Measurements from ENCODE around the gene HSPA12B.
"Not testable (repeated sequence)": the region's sequence is repeated elsewhere in the genome, so short reads cannot be mapped to it uniquely, and the experiment has no call there.

Gene HSPA12B

DNA sequence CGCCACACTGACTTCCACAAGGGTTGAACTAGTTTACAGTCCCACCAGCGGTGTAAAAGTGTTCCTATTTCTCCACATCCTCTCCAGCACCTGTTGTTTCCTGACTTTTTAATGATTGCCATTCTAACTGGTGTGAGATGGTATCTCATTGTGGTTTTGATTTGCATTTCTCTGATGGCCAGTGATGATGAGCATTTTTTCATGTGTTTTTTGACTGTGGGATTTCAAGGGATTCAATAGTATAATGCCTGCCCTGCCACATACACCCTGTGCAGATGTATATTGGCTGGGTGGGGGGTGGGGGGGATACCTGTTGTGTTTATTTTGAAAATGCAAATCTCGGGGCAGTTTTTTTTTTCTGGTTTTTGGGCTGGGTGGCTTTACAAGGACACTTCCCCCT lies 61.7 kb downstream of the HSPA12B start:
- CTCF ChIA-PET, H3K9me3 Mint-ChIP-seq: not testable (repeated sequence)

GRCh38 chr20:3794701-3795420 lies 62.4 kb downstream of the HSPA12B start:
- Mint-ChIP-seq H3K27me3 (peaks cover 10% of the 10 kb centered on the region), H3K9me3 (no peaks in the 10 kb centered on the region), H3K27ac (peak overlapping the region; percentile 97), H3K4me3 (peak overlapping the region; percentile 92), H3K36me3 (peaks cover 39% of the 10 kb centered on the region), H3K4me1 (peaks cover 37% of the 10 kb centered on the region)
- DNase-seq: no peak
- CTCF ChIA-PET: interaction anchor here (1.0 to 1.9 kb wide), 4 partner anchors 8 to 42 kb away, joined by 3 to 11 read pairs (median 4); partner anchors contain the start of gene AP5S1

More for the DNA sequence above, 61.7 kb downstream of the HSPA12B start:
- peaks cover 10% of the 10 kb centered on the region for H3K27me3 Mint-ChIP-seq
- DNase-seq, H3K4me3 Mint-ChIP-seq, H3K27ac Mint-ChIP-seq: not testable (repeated sequence)
- H3K4me1 Mint-ChIP-seq: peaks cover 30% of the 10 kb centered on the region
- H3K36me3 Mint-ChIP-seq: peaks cover 33% of the 10 kb centered on the region

DNA sequence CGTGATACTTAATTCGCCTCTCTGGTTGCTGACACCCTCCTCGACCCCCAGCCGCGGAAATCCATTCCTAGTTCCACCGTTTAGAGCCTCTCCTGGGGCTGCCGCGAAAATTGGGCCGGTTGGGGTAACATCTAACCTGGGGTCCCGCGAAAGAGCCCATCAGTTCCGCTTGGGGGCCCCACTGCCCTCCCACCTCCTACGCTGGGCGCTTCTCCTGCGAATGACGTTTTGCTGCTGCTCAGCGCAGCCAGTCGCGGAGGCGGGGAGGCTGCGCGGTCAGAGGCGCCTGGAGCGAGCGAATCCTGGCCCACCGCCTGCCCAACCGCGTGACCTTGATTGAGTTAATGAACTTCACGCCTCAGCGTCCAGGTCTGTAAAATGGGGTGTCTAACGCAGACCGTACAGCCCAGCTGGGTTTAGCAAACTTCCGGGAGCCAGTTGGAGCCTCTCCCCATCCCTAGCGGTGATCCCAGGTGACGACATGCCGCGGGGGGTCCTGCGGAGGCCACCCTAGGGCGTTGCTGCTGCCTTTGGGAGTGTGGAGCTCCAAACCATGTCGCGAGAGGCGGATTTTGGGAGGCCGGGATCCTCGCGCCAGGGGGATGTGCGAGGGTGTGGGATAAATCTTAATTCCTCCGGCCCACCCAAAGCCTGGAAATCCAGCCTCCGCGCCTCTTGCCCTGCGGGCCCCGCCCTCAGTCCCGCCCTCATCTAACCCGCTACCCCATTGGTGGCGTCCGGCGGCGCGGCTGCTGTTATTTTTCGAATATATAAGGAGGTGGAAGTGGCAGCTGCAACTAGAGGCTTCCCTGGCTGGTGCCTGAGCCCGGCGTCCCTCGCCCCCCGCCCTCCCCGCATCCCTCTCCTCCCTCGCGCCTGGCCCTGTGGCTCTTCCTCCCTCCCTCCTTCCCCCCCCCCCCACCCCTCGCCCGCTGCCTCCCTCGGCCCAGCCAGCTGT lies 63.3 kb downstream of the HSPA12B start, which contains the start of gene CDC25B:
Gene CDC25B (plus strand): TSS at position 800 of the 958 bp plus-strand sequence. CDS start 222 bp downstream, outside the sequence.
- DNase-seq: peak; percentile 97
- Mint-ChIP-seq H3K9me3 (no peaks in the 10 kb centered on the region), H3K4me1 (peaks cover 46% of the 10 kb centered on the region), H3K4me3 (peak within 1 kb of the TSS; percentile 97), H3K36me3 (peaks cover 48% of the 10 kb centered on the region), H3K27me3 (peaks cover 10% of the 10 kb centered on the region), H3K27ac (peak within 1 kb of the TSS; percentile 98)
- CTCF ChIA-PET: interaction anchor here (1.0 to 1.9 kb wide), 4 partner anchors 8 to 43 kb away, joined by 3 to 11 read pairs (median 4); partner anchors contain the start of gene AP5S1

DNA sequence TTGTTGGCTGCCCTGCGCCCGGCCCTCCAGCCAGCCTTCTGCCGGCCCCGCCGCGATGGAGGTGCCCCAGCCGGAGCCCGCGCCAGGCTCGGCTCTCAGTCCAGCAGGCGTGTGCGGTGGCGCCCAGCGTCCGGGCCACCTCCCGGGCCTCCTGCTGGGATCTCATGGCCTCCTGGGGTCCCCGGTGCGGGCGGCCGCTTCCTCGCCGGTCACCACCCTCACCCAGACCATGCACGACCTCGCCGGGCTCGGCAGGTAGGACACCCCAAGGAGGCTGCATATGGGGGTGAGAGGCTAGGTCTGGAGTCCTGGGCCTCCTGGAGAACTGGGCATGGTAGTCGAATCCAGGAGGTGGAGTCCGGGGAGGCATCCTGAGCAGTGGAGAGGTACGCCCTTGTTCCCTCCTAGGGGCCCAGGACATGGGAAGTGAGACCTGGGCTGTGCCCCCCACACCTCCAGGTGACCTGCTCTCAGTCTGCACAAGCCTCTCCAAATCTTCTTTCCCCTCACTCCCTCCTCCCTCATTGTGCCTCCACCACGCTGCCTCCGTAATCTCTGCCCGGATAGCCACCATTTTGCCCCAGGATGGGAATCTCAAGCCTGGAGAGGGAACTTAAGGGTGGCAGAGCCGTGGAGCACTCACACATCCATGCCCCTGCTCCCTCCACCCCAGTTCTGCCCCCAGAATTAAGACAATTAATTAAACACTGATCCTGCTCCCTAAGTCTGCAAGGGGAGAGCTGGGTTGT lies 64.2 kb downstream of the HSPA12B start:
- no peaks in the 10 kb centered on the region for H3K9me3 Mint-ChIP-seq
- DNase-seq: peak; percentile 39
- CTCF ChIA-PET: interaction anchor here (1.0 to 1.9 kb wide), 2 partner anchors 23 to 24 kb away, joined by 4 to 11 read pairs; partner anchors contain the start of gene AP5S1
- H3K36me3 Mint-ChIP-seq: peaks cover 57% of the 10 kb centered on the region
- peak overlapping the region; percentile 97 for H3K4me3 Mint-ChIP-seq
- H3K27ac Mint-ChIP-seq: peak overlapping the region; percentile 98
- H3K27me3 Mint-ChIP-seq: peaks cover 4% of the 10 kb centered on the region
- peaks cover 55% of the 10 kb centered on the region for H3K4me1 Mint-ChIP-seq

DNA sequence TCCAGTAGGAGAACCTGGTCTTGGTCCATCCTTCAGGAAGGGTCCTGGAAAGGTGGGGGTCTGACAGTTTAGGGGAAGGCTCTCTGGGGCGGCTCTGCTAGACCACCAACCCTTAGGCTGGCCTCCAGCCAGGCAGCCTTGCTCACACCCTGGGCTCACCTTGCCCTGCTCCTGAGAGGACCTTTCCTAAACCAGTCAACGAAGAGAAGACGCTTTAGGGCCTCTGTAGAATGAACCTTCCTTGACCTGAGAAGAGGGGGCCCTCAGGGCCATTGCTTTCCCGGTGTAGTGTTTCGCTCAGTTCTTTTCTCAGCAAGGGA lies 64.7 kb downstream of the HSPA12B start:
- DNase-seq: no peak
- H3K4me1 Mint-ChIP-seq: peaks cover 60% of the 10 kb centered on the region

GRCh38 chr20:3797592-3798372 lies 65.3 kb downstream of the HSPA12B start:
- Mint-ChIP-seq H3K27me3 (peaks cover 4% of the 10 kb centered on the region), H3K27ac (peak overlapping the region; percentile 98), H3K9me3 (no peaks in the 10 kb centered on the region), H3K36me3 (peaks cover 68% of the 10 kb centered on the region), H3K4me1 (peaks cover 66% of the 10 kb centered on the region), H3K4me3 (peak overlapping the region; percentile 97)
- DNase-seq: peak; percentile 79
- CTCF ChIA-PET: interaction anchor here (1.0 kb wide), 1 partner anchor 23 kb away, joined by 4 read pairs; the partner anchor contains the start of gene AP5S1

More for the DNA sequence above, 64.7 kb downstream of the HSPA12B start:
- Mint-ChIP-seq H3K36me3 (peaks cover 62% of the 10 kb centered on the region), H3K27me3 (peaks cover 4% of the 10 kb centered on the region), H3K9me3 (no peaks in the 10 kb centered on the region), H3K4me3 (peak overlapping the region; percentile 97), H3K27ac (peak overlapping the region; percentile 98)
- CTCF ChIA-PET: interaction anchor here (1.0 kb wide), 1 partner anchor 23 kb away, joined by 4 read pairs; the partner anchor contains the start of gene AP5S1

DNA sequence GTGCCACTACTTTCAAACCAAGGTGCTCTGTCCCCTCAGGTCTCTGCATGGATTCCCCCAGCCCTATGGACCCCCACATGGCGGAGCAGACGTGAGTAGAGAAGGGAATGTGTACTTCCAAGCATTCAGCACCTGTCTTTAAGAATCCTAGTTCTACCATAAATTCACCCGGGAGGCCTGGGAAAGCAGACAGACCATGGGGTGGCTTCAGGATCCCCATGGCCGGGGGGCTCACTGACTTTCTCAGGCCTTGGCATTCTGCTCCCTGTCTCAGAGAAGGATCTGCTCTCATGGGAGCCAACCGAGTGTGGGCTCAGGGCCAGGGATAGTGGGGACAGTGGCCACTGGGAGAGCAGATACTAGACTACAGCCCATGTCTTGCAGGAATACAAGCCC lies 65.9 kb downstream of the HSPA12B start:
- Mint-ChIP-seq H3K9me3 (no peaks in the 10 kb centered on the region), H3K4me1 (peaks cover 72% of the 10 kb centered on the region), H3K27ac (peak overlapping the region; percentile 98), H3K36me3 (peaks cover 74% of the 10 kb centered on the region), H3K4me3 (peak overlapping the region; percentile 97), H3K27me3 (peaks cover 4% of the 10 kb centered on the region)
- DNase-seq: no peak
- CTCF ChIA-PET: interaction anchor here (1.7 kb wide), 1 partner anchor 21 kb away, joined by 9 read pairs; the partner anchor contains the start of gene AP5S1

DNA sequence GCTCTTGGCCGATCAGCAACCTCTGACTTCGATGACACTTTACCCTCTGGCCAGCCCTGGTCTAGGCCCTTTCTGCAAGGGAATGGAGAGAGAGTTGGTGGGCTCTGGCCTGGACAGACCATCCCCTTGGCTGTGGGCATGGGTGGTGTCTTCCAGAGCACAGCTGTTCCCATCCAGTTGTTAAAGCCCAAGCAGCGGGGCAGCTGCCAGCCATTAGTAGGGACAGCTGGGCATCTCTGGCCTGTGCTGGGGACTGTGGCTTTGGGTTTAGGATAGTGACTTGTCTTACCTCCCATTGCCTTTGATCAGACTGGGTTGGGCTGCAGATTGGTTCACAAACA lies 66.4 kb downstream of the HSPA12B start:
- Mint-ChIP-seq H3K27me3 (peaks cover 4% of the 10 kb centered on the region), H3K4me3 (peak overlapping the region; percentile 97), H3K36me3 (peaks cover 79% of the 10 kb centered on the region), H3K9me3 (no peaks in the 10 kb centered on the region), H3K4me1 (peaks cover 77% of the 10 kb centered on the region), H3K27ac (peak overlapping the region; percentile 98)
- CTCF ChIA-PET: interaction anchor here (1.0 to 1.7 kb wide), 2 partner anchors 12 to 21 kb away, joined by 3 to 9 read pairs; partner anchors contain the start of gene AP5S1
- no peak for DNase-seq

DNA sequence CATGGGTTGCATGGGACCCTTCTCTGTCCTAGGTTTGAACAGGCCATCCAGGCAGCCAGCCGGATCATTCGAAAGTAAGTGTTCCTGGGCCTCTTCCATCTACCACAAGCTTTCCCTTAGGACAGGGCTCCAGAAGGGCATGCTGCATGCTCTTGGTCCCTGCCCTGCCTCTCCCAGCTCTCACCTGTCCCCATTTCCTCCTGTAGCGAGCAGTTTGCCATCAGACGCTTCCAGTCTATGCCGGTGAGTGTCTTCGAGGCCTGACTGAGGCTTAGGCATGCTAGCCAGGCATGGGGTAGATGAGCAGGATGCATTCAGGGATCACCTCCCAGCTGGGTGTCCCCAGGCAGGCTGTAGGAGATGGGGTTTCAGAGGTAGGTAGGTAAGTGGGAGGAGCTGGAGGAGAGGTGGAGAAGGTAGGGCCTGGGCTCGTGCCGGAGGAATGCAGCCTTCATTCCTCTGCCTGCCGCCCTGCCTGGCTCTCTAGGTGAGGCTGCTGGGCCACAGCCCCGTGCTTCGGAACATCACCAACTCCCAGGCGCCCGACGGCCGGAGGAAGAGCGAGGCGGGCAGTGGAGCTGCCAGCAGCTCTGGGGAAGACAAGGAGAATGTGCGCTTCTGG lies 67.9 kb downstream of the HSPA12B start:
- Mint-ChIP-seq H3K9me3 (no peaks in the 10 kb centered on the region), H3K4me1 (peaks cover 76% of the 10 kb centered on the region)
- CTCF ChIA-PET: interaction anchor here (0.6 to 1.7 kb wide), 2 partner anchors 19 to 85 kb away, joined by 3 to 9 read pairs; partner anchors contain the start of gene AP5S1

GRCh38 chr20:3800878-3801260 lies 68.4 kb downstream of the HSPA12B start:
- Mint-ChIP-seq H3K27me3 (peaks cover 4% of the 10 kb centered on the region), H3K9me3 (no peaks in the 10 kb centered on the region), H3K36me3 (peaks cover 91% of the 10 kb centered on the region), H3K27ac (peak overlapping the region; percentile 98), H3K4me3 (no peak overlapping the region), H3K4me1 (peaks cover 77% of the 10 kb centered on the region)
- no peak for DNase-seq
- CTCF ChIA-PET: interaction anchor here (0.6 kb wide), 1 partner anchor 84 kb away, joined by 3 read pairs; no protein-coding TSS in a partner anchor

More for the DNA sequence above, 67.9 kb downstream of the HSPA12B start:
- Mint-ChIP-seq H3K27ac (peak overlapping the region; percentile 98), H3K4me3 (peak overlapping the region; percentile 97), H3K27me3 (peaks cover 4% of the 10 kb centered on the region), H3K36me3 (peaks cover 91% of the 10 kb centered on the region)
- no peak for DNase-seq

DNA sequence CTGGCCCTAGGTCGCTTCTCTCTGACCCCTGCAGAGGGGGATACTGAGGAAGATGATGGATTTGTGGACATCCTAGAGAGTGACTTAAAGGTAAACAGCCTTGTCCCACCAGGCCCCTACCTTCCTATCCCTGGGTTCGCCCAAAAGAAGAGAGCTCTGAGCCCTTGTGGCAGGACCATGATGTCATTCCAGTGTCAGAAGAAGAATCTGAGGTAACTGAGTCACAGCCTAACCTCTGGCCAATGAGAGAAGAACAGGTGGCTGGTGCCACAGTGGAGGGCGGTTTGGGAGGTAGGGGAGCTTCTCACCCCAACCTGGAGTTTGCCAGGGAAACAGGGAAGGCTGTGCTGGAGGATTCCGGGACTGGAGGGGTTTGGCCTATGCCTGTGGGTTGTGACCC lies 68.8 kb downstream of the HSPA12B start:
- H3K27me3 Mint-ChIP-seq: peaks cover 4% of the 10 kb centered on the region
- CTCF ChIA-PET: interaction anchor here (0.6 kb wide), 1 partner anchor 84 kb away, joined by 3 read pairs; no protein-coding TSS in a partner anchor
- no peaks in the 10 kb centered on the region for H3K9me3 Mint-ChIP-seq
- no peak overlapping the region for H3K4me3 Mint-ChIP-seq
- H3K4me1 Mint-ChIP-seq: peaks cover 80% of the 10 kb centered on the region
- H3K27ac Mint-ChIP-seq: peak overlapping the region; percentile 55
- H3K36me3 Mint-ChIP-seq: peaks cover 93% of the 10 kb centered on the region
- no peak for DNase-seq

- DNase-seq: no peak
- Mint-ChIP-seq H3K4me1 (peaks cover 84% of the 10 kb centered on the region), H3K27me3 (peaks cover 4% of the 10 kb centered on the region), H3K36me3 (peaks cover 94% of the 10 kb centered on the region), H3K4me3 (no peak overlapping the region), H3K27ac (peak overlapping the region; percentile 52), H3K9me3 (no peaks in the 10 kb centered on the region)
- CTCF ChIA-PET: no interaction called here
These were observed 69.4 kb downstream of the HSPA12B start for GRCh38 chr20:3801846-3802245.
